ENCODE results near the gene SLC35C1.

DNA sequence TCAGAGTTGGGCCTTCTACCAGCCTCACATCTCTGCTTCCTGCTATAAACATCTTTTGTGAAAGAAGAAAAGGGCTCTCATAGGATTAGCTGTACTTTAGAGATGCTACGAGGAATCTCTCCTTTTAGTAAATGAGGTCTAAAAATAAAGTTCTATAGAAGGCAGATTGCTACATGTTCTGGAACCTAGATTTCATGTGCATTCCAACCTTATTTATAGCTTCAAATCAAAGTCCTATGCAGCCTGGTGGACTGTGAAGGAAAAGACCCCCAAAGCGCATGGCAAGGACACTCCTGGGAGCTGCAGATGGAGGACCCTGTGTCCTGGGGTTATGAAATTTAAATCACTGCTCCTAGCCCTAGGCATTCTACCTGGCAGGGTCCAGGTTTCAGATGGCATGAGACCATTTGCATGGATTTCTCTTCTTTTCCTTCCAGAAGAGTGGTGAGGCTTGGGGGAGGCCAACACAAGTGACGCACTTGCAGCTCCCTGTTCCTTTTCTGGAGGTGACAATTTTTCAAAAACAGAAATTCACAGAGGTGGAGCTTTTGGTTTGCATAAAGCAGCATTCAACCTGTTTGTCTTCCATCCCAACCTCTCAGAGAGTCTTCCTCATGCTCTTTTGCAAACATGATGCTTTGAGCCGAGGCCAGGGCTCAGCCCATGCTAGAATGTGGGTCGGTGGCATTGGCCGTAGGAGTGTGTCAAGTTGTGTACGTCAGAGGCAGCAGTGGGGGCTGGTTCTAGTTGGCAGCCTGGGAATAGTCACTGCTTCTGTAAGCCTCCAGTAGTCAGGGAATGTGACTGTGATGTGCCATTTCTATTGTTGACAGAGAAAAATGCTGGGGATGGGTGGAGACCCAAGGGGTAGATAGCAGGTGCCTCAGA, 48.6 kb downstream of the SLC35C1 start:
- TF ChIP-seq, protein P1, sequence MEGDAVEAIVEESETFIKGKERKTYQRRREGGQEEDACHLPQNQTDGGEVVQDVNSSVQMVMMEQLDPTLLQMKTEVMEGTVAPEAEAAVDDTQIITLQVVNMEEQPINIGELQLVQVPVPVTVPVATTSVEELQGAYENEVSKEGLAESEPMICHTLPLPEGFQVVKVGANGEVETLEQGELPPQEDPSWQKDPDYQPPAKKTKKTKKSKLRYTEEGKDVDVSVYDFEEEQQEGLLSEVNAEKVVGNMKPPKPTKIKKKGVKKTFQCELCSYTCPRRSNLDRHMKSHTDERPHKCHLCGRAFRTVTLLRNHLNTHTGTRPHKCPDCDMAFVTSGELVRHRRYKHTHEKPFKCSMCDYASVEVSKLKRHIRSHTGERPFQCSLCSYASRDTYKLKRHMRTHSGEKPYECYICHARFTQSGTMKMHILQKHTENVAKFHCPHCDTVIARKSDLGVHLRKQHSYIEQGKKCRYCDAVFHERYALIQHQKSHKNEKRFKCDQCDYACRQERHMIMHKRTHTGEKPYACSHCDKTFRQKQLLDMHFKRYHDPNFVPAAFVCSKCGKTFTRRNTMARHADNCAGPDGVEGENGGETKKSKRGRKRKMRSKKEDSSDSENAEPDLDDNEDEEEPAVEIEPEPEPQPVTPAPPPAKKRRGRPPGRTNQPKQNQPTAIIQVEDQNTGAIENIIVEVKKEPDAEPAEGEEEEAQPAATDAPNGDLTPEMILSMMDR (conservative IDR thresholded peaks at IDR 0.05; ENCODE audit: low read length), result no peak
- TF ChIP-seq EZH2phosphoT487 (IDR thresholded peaks at IDR 0.05; ENCODE audit: borderline replicate concordance), result no peak

Data from Loucy (cell line).